HG03558 (cell line): Measurements from ENCODE around the gene FUS.
"Not testable (repeated sequence)": the region's sequence is repeated elsewhere in the genome, so short reads cannot be mapped to it uniquely, and the experiment has no call there.

Experiments used
- ATAC-seq: cut with Tn5 transposase; IDR thresholded peaks from one replicate; pipeline ENCODE4 v1.9.1; 2021; ENCODE audit warnings: moderate number of reproducible peaks; ENCODE audit not compliant: unreplicated experiment; ENCODE audit errors: extremely low read depth

The FUS gene

GRCh38 chr16:31184888-31185287 lies 4.9 kb downstream of the FUS start:
- no peak for ATAC-seq

GRCh38 chr16:31185339-31185738 lies 5.4 kb downstream of the FUS start:
- ATAC-seq = no peak

GRCh38 chr16:31186176-31186575 lies 6.2 kb downstream of the FUS start:
- no peak for ATAC-seq

- ATAC-seq = no peak
These were observed 7.2 kb downstream of the FUS start for GRCh38 chr16:31186930-31187807.

- ATAC-seq = no peak
These were observed 7.9 kb downstream of the FUS start for GRCh38 chr16:31187808-31188189.

- no peak for ATAC-seq
These were observed 8.8 kb downstream of the FUS start for GRCh38 chr16:31188450-31189411.

GRCh38 chr16:31189412-31189778 lies 9.5 kb downstream of the FUS start:
- ATAC-seq = no peak

GRCh38 chr16:31190061-31190460 lies 10.1 kb downstream of the FUS start:
- no peak for ATAC-seq

GRCh38 chr16:31190818-31191444 lies 11.0 kb downstream of the FUS start:
- no peak for ATAC-seq

GRCh38 chr16:31191697-31192428 lies 11.9 kb downstream of the FUS start:
- no peak for ATAC-seq

- ATAC-seq = no peak
These were observed 13.1 kb downstream of the FUS start for GRCh38 chr16:31192856-31193642.

GRCh38 chr16:31193874-31194273 lies 13.9 kb downstream of the FUS start:
- no peak for ATAC-seq

GRCh38 chr16:31194898-31195297 lies 15.0 kb downstream of the FUS start:
- no peak for ATAC-seq

GRCh38 chr16:31195861-31196260 lies 15.9 kb downstream of the FUS start:
- not testable (repeated sequence) for ATAC-seq

- ATAC-seq = no peak
These were observed 16.6 kb downstream of the FUS start for GRCh38 chr16:31196324-31197088.

- no peak for ATAC-seq
These were observed 18.4 kb downstream of the FUS start for GRCh38 chr16:31198207-31198882.

GRCh38 chr16:31199430-31200041 lies 19.6 kb downstream of the FUS start:
- ATAC-seq = no peak

GRCh38 chr16:31200111-31200510 lies 20.2 kb downstream of the FUS start:
- ATAC-seq = not testable (repeated sequence)
